Muscle of leg (tissue), 11 donors: ENCODE data around the gene ASTN2. TPM values are rescaled to one million over a fixed set of nuclear protein-coding genes. Genes with fewer than 3 reads are reported as not detected.

Experiments used
- DNase-seq: peaks from one replicate; pipeline ENCODE4 v3.0.0; 2013
- H3K27ac ChIP-seq: one replicate; pipeline ENCODE4 v1.5.1; 2013; ENCODE audit warnings: mild to moderate bottlenecking, low read length, control low read depth
- H3K27me3 ChIP-seq: one replicate; pipeline ENCODE4 v1.6.1; 2013; ENCODE audit warnings: low read length; ENCODE audit not compliant: control insufficient read depth, insufficient read depth
- H3K36me3 ChIP-seq: one replicate; pipeline ENCODE4 v1.6.1; 2013; ENCODE audit warnings: low read length; ENCODE audit not compliant: control insufficient read depth, insufficient read depth
- H3K4me1 ChIP-seq: one replicate; pipeline ENCODE4 v1.6.1; 2013; ENCODE audit warnings: low read length; ENCODE audit not compliant: control insufficient read depth, insufficient read depth
- H3K4me3 ChIP-seq: one replicate; pipeline ENCODE4 v1.5.1; 2013; ENCODE audit warnings: low read length, control low read depth
- H3K9me3 ChIP-seq: replicated peaks from 2 replicates; pipeline ENCODE4 v1.6.1; 2013; ENCODE audit warnings: low read depth, low read length; ENCODE audit not compliant: control insufficient read depth
- WGBS: methylation state at CpG from one replicate; pipeline ENCODE4 v1.1.5; 2013; ENCODE audit warnings: missing lambda C conversion rate; ENCODE audit not compliant: insufficient coverage; 5-methylcytosine and 5-hydroxymethylcytosine counted together
- polyA plus RNA-seq, 8 donors: library from polyadenylated mRNA; unstranded; fragments of 120-200 nt; gene quantifications; one replicate each; pipeline versions ENCODE4 v1.2.1 to v1.2.3, GENCODE V29; 2013; ENCODE audit warnings: inconsistent platforms in 1 of 8, low replicate concordance in 1 of 8; ENCODE audit not compliant: insufficient read length in 8 of 8, insufficient read depth in 1 of 8
- total RNA-seq: library from RNA; stranded (reverse); fragments of 120-200 nt; gene quantifications from one replicate; pipeline ENCODE4 v1.2.4, GENCODE V29; 2013

ASTN2 gene
- total and polyA plus RNA-seq, 9 donors: 2.7 to 10.9 (median 4.4) TPM

GRCh38 chr9:116792271-116792670, 622.6 kb downstream of the ASTN2 start:
- Histone ChIP-seq H3K27ac (no peak overlapping the region), H3K9me3 (no peaks in the 10 kb centered on the region), H3K36me3 (no peaks in the 10 kb centered on the region), H3K4me1 (no peaks in the 10 kb centered on the region), H3K4me3 (no peak overlapping the region), H3K27me3 (no peaks in the 10 kb centered on the region)
- DNase-seq: no peak
- 21% methylated on average over 3 of the region's 6 CpGs for WGBS

GRCh38 chr9:116791326-116791725, 623.5 kb downstream of the ASTN2 start:
- no peaks in the 10 kb centered on the region for H3K9me3 ChIP-seq
- H3K27ac ChIP-seq: no peak overlapping the region
- no peaks in the 10 kb centered on the region for H3K27me3 ChIP-seq
- no peaks in the 10 kb centered on the region for H3K36me3 ChIP-seq
- no CpG with 5 or more reads among the region's 1 CpG for WGBS
- H3K4me1 ChIP-seq: no peaks in the 10 kb centered on the region
- DNase-seq: no peak
- no peak overlapping the region for H3K4me3 ChIP-seq

- no peak for DNase-seq
- H3K9me3 ChIP-seq: no peaks in the 10 kb centered on the region
- no peaks in the 10 kb centered on the region for H3K4me1 ChIP-seq
These were observed 625.8 kb downstream of the ASTN2 start for GRCh38 chr9:116789081-116789480.

GRCh38 chr9:116786737-116787136, 628.1 kb downstream of the ASTN2 start:
- no peak for DNase-seq
- no CpG with 5 or more reads among the region's 2 CpGs for WGBS
- Histone ChIP-seq H3K27me3 (no peaks in the 10 kb centered on the region), H3K4me1 (no peaks in the 10 kb centered on the region), H3K4me3 (no peak overlapping the region), H3K36me3 (no peaks in the 10 kb centered on the region), H3K27ac (no peak overlapping the region), H3K9me3 (no peaks in the 10 kb centered on the region)

More at GRCh38 chr9:116789081-116789480, 625.8 kb downstream of the ASTN2 start:
- no CpG with 5 or more reads among the region's 3 CpGs for WGBS
- H3K27me3 ChIP-seq: no peaks in the 10 kb centered on the region
- H3K36me3 ChIP-seq: no peaks in the 10 kb centered on the region
- H3K4me3 ChIP-seq: no peak overlapping the region
- H3K27ac ChIP-seq: no peak overlapping the region

- DNase-seq: no peak
- Histone ChIP-seq H3K4me1 (no peaks in the 10 kb centered on the region), H3K36me3 (no peaks in the 10 kb centered on the region), H3K9me3 (no peaks in the 10 kb centered on the region), H3K27ac (no peak overlapping the region), H3K27me3 (no peaks in the 10 kb centered on the region), H3K4me3 (no peak overlapping the region)
- no CpG with 5 or more reads among the region's 3 CpGs for WGBS
These were observed 637.7 kb downstream of the ASTN2 start for GRCh38 chr9:116777116-116777515.

GRCh38 chr9:116774421-116775180, 640.3 kb downstream of the ASTN2 start:
- 85% methylated on average over 2 of the region's 4 CpGs for WGBS
- H3K4me1 ChIP-seq: no peaks in the 10 kb centered on the region
- no peaks in the 10 kb centered on the region for H3K9me3 ChIP-seq
- H3K27me3 ChIP-seq: no peaks in the 10 kb centered on the region
- H3K4me3 ChIP-seq: no peak overlapping the region
- no peaks in the 10 kb centered on the region for H3K36me3 ChIP-seq
- no peak for DNase-seq
- H3K27ac ChIP-seq: no peak overlapping the region

- Histone ChIP-seq H3K4me3 (no peak overlapping the region), H3K36me3 (no peaks in the 10 kb centered on the region), H3K27ac (no peak overlapping the region), H3K9me3 (no peaks in the 10 kb centered on the region), H3K4me1 (no peaks in the 10 kb centered on the region), H3K27me3 (no peaks in the 10 kb centered on the region)
- no peak for DNase-seq
- 66% methylated on average over 6 of the region's 8 CpGs for WGBS
These were observed 647.6 kb downstream of the ASTN2 start for GRCh38 chr9:116767219-116767618.

- DNase-seq: no peak
- Histone ChIP-seq H3K27me3 (no peaks in the 10 kb centered on the region), H3K9me3 (no peaks in the 10 kb centered on the region), H3K4me3 (no peak overlapping the region), H3K4me1 (no peaks in the 10 kb centered on the region), H3K27ac (no peak overlapping the region), H3K36me3 (no peaks in the 10 kb centered on the region)
- 33% methylated on average over 1 of the region's 5 CpGs for WGBS
These were observed 649.8 kb downstream of the ASTN2 start for GRCh38 chr9:116765011-116765410.

- Histone ChIP-seq H3K27me3 (no peaks in the 10 kb centered on the region), H3K36me3 (no peaks in the 10 kb centered on the region), H3K4me1 (no peaks in the 10 kb centered on the region), H3K9me3 (no peaks in the 10 kb centered on the region), H3K27ac (no peak overlapping the region), H3K4me3 (no peak overlapping the region)
- WGBS: 80% methylated on average over 1 of the region's 2 CpGs
- DNase-seq: no peak
These were observed 651.1 kb downstream of the ASTN2 start for GRCh38 chr9:116763770-116764169.

- H3K4me3 ChIP-seq: no peak overlapping the region
- H3K27me3 ChIP-seq: no peaks in the 10 kb centered on the region
- no peak overlapping the region for H3K27ac ChIP-seq
- DNase-seq: no peak
- no peaks in the 10 kb centered on the region for H3K36me3 ChIP-seq
- WGBS: no CpG with 5 or more reads among the region's 5 CpGs
- no peaks in the 10 kb centered on the region for H3K4me1 ChIP-seq
- H3K9me3 ChIP-seq: no peaks in the 10 kb centered on the region
These were observed 654.2 kb downstream of the ASTN2 start for GRCh38 chr9:116760636-116761035.

GRCh38 chr9:116757030-116757429, 657.8 kb downstream of the ASTN2 start:
- Histone ChIP-seq H3K27ac (no peak overlapping the region), H3K4me1 (no peaks in the 10 kb centered on the region), H3K36me3 (no peaks in the 10 kb centered on the region), H3K27me3 (no peaks in the 10 kb centered on the region), H3K4me3 (no peak overlapping the region), H3K9me3 (no peaks in the 10 kb centered on the region)
- WGBS: 37% methylated on average over 6 of the region's 7 CpGs
- no peak for DNase-seq
